NOMO-1 (cell line): Measurements from ENCODE around the gene ZNF507.
A peak's percentile ranks its signal among the peaks of the same experiment; 100 is the strongest.
"Not testable (repeated sequence)": the region's sequence is repeated elsewhere in the genome, so short reads cannot be mapped to it uniquely, and the experiment has no call there.

ENCODE experiments used
- DNase-seq, 2 experiments: peaks; one replicate each; lab custom pipeline; 2025; ENCODE audit not compliant: unreplicated experiment in 2 of 2; lab: John Stamatoyannopoulos, UW

ZNF507 gene

GRCh38 chr19:32367063-32367462 lies 21.7 kb downstream of the ZNF507 start:
- DNase-seq = no peak

GRCh38 chr19:32367948-32368536 lies 22.6 kb downstream of the ZNF507 start:
- DNase-seq = no peak

GRCh38 chr19:32368787-32369186 lies 23.4 kb downstream of the ZNF507 start:
- DNase-seq = no peak

GRCh38 chr19:32372726-32373517 lies 27.5 kb downstream of the ZNF507 start:
- no peak for DNase-seq

- DNase-seq = no peak
These were observed 28.3 kb downstream of the ZNF507 start for GRCh38 chr19:32373585-32374295.

GRCh38 chr19:32374362-32374761 lies 29.0 kb downstream of the ZNF507 start:
- not testable (repeated sequence) for DNase-seq

- not testable (repeated sequence) for DNase-seq
These were observed 31.7 kb downstream of the ZNF507 start for GRCh38 chr19:32377088-32377487.

GRCh38 chr19:32380269-32380668 lies 34.9 kb downstream of the ZNF507 start:
- no peak for DNase-seq

- no peak for DNase-seq
These were observed 42.4 kb downstream of the ZNF507 start for GRCh38 chr19:32387701-32388392.

GRCh38 chr19:32388393-32388855 lies 43.0 kb downstream of the ZNF507 start:
- DNase-seq = no peak

GRCh38 chr19:32392901-32393300 lies 47.5 kb downstream of the ZNF507 start:
- DNase-seq = no peak

GRCh38 chr19:32396046-32396652 lies 50.7 kb downstream of the ZNF507 start:
- DNase-seq = no peak

- no peak for DNase-seq
These were observed 52.3 kb downstream of the ZNF507 start for GRCh38 chr19:32397671-32398101.

GRCh38 chr19:32401992-32402391 lies 56.6 kb downstream of the ZNF507 start:
- no peak for DNase-seq

GRCh38 chr19:32403291-32403995 lies 58.0 kb downstream of the ZNF507 start:
- no peak for DNase-seq

- DNase-seq = no peak
These were observed 59.0 kb downstream of the ZNF507 start for GRCh38 chr19:32404213-32404932.

GRCh38 chr19:32404933-32405430 lies 59.6 kb downstream of the ZNF507 start:
- peak; percentile 55 to 61 for DNase-seq

GRCh38 chr19:32405431-32406160 lies 60.2 kb downstream of the ZNF507 start, which contains the start of gene DPY19L3:
TSS of gene DPY19L3 (plus strand) at chr19:32405770. CDS start at chr19:32408254, 2,484 bp downstream.
- peak; percentile 89 to 90 for DNase-seq
